NCI-H2081 treated with DMSO at 0.1 percent for 48 hours (cell line): ENCODE measurements around the gene GUCD1.
"Not testable (repeated sequence)": the region's sequence is repeated elsewhere in the genome, so short reads cannot be mapped to it uniquely, and the experiment has no call there.

Experiments used
- DNase-seq: peaks from one replicate; lab custom pipeline; 2025; lab: John Stamatoyannopoulos, UW

The GUCD1 gene

DNA sequence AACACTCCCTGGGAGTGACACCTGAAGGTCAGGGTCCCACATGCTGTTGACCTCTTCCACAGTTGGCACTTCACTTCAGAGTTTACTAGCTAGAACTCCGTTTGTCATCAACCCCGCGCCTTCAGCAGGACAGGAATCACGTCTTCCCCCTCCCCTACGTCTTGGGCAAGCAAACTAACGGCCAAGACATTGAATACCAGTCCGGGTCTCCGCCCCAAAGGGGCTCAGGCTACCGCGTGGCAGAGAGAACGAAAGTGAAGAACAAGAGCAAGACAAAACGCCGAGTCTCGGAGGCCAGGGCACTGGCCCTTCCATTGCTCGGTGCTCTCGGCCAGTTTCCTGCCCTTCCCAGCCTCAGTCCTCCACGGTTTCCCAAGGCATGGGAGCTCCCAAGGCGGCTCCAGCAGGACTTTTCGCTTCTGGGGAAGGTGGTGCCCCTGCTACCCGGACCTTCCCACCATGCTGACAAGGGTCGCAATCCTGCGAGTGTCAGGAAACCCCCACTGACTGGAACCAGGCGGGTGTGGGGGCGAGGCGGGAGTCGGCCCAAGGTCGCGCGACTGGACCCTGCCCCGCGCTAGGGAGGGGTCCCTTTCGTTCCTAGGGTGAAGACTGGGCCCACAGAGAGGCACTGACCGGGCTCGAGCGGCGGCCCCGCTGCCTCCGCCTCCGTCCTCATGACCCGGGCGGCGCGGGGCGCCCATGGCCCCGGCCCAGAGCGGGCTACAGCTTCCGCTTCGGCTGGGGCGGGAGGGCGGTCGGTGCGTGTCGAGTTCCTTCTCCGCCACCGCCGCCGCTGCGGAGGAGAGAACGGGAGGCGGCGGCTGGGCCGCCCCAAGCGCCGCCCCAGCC lies at the start of gene GUCD1:
Gene GUCD1, minus strand, starts transcription at position 826 of the 852 bp plus-strand sequence. Its CDS starts 147 bp downstream, at position 679.
- DNase-seq = no peak

DNA sequence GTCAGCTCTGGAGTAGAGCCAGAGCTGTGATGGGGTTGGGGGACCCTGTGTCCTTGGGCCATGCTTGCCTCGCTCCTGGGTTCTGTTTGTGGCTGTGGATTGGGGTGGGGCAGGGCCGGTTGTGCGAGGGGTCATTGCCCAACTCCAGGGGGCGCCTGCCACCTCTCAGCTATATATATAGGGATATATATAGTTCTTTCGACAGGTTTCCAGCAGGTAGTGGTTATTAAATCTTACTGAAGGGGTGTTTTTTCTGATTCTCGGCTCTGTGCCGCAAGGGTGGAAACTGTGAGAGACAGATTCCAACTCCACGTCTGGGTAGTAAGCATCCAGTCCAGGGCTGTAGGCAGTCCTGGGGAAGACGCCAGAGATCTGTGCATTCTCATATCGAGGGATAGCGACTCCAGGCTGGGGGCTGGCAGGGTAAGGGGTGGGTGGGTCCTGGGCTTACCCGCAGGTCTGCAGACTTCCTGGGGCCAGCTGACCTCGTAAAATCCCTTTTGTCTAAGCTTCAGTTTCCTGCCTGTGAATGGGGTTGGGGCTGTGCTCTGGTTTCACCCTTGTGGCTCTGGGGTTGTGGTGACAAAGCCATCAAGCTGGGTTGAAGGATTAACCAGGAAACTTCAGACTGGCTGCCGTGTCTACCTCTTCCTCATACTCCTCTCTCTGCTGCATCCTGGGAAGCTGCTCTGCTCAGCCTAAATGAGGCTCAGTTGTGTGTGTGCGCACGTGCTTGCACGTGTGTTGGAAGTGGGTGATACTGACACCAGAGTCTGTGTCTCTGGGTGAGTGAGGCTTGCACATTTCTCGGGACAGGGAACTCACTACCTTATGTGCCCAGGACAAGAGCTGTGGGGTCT lies 49.1 kb upstream of the GUCD1 start:
- DNase-seq = not testable (repeated sequence)

DNA sequence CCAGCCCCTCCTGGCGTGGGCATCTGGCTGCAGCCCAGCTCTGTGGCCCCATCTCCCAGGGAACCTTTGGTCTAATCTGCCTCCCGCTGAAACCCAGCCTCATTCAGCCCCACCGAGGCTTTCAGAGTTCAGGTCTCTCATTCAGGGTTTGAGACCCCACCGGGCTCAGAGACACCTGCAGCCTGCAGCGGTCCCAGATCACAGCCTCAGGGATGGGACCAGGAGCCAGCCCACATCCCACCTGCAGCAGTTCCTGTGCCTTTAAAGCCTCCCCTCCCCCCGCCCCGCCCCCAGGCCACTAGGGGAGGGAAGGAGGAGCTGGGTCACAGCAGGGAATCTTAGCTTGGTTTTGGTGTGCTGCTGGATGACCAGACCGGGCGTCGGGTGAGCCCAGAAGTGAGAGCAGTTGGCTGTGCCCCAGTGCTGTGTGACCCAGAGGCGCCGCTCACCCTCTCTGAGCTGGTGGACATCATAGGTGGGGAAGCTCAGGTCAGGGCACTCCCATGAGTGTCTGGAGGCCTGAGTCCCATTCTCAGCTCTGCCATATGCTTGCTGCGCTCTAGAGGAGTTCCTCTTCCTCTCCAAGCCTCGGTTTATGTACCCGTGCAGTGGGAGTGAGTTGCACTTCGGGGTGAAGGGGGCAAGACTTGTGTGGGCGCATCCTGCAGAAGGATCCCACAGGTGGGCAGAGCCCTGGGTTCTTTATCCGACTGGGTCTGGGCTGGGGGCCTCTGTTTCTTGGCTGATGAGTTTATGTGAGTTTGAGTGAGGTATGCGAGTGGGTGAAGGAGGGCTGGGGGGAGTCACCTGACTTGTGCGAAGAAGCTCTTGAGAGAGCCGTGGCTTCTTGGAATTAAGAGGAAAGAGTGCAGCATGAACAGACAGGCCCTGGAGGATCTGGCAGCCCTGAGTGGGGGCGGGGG lies 48.2 kb upstream of the GUCD1 start, which contains the start of gene GGT1:
Gene GGT1, plus strand, starts transcription at position 347 of the 923 bp plus-strand sequence. CDS start 7,889 bp downstream, outside the sequence.
- not testable (repeated sequence) for DNase-seq

DNA sequence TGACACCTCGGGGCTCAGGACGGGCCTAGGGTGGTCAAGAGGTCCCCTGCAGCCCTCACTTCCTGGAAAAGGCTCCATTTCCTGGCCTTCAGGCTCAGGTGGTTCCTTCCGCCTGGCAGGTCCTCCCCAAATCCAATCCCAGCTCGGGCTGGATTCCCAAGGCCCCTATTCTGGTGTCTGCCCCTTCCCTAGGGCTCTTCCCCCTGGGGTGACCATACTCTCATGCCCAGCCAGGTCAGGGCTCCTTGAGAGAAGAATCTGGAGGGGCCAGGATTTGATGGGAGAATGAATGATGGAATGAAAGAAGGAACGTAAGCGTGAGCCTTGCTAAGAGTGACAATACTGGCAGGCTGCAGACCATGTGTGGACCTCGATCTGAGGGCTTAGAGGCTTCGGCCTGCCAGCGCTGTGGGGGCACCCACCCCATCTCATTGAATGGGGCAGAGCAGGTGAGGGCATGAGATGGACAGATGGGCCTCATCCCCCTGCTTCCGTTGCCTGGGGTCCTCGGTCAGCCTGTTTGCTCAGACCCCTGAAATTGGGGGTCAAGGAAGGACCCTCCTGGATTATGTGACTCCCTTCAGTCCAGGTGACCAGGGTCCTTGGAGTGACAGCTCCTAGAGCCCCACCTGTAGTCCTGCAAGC lies 47.3 kb upstream of the GUCD1 start:
- DNase-seq = not testable (repeated sequence)

DNA sequence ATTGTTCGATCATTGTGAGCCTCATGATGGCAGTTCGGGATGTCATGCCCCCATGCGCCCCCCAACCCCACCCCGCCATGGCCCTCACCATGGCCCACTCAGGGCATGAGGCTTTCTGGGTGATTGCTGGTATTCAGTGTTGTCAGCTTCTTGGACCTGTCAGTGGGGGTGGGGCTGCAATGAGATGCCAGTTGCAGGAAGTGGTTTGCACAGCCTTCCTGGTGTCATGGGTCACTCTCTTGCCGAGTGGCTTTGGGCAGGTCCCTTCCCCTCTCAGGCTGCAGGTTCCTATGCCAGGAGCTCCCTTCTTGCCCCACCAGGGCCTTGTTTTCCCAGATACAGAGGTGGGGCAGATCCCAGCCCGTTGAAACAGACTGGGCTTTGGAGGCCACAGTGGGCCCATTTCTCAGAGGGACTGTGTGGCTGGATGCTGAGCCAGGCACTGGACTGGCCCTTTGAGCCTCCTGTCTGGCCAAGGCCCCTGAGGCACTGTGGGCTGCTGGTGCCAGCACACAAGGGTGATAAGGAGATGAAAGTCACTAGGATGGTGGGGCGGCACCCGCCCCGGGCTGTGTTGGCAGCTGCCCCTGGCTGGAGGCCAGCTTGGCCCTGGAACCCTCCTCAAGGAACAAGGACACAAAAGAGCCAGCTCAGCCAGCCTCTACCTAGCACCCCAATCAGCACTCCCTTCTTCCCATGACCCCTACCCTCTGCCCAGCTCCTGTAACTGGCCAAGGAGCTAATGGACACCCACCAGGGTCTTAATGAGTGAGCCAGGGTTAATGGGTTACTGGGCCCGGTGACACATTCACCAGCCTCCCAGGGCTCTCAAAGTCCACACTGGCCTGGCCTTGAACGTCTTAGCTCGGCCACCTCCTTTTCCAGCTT lies 46.5 kb upstream of the GUCD1 start:
- no peak for DNase-seq

DNA sequence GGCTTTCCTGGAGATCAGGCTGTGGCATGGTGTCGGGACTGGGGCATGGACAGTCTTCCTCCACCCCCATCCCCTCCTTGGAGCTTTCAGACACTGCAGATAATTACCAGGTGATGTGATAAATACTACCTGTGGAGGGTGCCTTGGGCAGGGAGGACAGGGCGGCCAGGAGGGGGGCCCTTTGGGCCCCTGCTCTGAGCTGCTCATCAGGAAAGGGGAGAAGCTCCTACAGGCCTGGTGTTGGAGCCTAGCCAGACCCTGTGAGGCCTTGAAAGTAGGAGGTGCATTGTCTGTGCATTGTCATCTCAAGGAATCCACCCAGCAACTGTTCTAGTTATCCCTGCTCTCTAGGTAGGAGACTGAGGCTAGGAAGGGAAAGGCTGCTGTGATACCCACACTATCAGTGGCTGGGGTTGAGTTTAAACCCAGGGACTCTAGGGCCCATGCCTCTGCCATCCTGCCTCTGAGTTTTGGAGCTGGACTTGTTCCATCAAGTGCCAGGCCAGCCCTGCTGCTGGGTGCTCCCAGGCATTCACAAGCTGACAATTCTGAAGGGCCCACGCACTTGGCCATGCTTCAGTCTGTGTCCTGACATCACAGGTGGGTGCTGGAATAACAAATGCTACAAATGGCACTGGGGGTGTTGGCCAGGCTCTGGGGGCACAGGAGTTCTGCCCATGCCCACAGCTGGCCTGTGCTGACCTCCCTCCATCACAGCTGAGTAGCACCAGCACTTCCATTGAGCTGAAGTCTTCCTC lies 45.2 kb upstream of the GUCD1 start:
- not testable (repeated sequence) for DNase-seq

DNA sequence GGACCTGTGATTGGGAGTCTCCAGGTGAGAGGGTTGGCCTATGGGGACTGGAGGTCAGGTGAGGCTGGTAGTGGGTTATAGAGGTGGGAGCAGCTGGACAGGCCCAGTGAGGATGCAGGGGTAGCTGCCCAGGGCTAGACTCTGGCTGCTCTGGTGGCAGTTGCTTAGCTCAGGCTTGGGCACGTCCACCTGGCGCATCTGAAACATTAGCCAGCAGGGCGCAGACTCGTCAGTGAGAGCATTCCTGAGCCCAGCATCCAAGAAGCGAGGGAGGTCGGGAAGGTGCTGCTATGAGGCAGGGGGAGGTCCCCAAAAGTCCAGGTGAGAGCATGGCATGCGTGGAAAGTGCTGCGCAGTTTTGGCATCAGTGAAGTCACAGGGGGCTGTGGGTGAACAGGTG lies 44.6 kb upstream of the GUCD1 start:
- DNase-seq = no peak

DNA sequence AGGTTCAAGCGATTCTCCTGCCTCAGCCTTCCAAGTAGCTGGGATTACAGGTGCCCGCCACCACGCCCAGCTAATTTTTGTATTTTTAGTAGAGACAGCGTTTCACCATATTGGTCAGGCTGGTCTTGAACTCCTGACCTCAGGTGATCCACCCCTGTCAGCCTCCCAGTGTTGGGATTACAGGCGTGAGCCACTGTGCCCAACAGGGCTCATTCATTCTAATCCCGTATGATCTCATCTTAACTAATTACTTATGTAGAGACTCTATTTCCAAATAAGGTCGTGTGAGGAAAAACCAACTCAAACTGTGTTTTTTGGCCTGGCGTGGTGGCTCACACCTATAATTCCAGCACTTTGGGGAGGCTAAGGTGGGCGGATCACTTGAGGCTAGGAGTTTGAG lies 42.1 kb upstream of the GUCD1 start:
- not testable (repeated sequence) for DNase-seq

DNA sequence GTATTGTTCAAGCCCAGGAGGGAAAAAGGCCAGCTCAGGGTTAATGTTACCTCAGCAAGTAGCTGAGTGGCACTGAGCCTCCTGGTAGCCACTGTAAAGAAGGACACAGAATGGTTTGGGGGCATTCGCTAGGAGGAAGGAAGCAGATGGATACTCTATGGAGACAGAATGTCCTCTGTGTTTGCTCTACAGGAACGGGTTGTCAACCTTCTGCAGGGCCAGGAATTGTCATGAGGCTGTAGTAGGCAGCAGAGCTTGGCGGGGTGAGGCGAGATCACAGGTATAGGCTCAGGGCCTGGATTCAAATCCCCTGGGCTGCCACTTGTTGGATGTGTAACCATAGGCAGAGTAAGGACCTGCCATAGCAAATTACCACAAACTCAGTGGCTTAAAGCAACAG lies 40.9 kb upstream of the GUCD1 start:
- DNase-seq = no peak

DNA sequence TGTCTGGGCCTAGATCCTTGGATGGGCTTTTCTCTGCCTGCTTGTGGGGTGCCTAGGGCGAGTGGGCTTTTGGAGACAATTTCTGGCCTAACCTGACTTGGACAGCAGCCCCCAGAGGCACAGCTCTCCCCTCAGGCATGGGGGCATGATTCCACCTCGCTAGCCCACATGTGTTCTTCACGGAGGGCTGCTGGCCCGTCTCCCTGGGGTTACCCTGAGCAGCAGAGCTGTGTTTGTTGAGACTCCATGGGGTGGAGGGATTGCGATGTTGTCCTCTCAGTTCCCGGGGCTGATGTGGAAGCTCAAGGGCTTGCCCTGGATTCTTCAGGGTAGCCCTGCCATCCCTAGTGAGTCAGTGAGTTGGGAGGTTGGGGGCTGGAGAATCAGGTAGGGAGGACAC lies 40.3 kb upstream of the GUCD1 start:
- no peak for DNase-seq

DNA sequence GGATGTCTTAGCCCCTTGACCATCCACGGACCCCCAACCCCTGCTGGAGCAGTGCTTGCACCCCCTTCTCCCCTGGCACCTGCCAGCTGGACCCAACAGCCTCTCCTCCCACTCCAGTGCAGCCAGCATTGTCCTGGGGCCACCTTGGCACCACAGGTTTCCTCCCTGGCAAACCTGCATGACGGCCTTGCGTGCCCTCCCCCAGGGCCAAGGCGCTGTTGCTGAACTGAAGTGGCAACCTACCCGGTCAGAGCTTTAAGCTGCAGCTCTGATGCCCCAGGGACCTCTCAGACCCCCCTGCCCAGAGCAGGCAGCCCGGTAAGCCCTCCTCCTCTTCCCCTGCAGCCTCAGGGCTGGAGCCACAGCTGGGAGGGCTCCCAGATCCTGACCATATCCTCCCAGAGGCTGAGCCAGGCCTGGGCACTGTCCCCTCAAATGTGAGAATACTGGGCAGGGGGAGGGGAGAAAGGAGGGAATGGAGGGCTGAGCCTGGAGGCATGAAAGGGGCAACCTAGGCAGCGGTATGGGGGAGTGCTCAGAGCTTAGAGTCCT lies 39.7 kb upstream of the GUCD1 start:
- no peak for DNase-seq

DNA sequence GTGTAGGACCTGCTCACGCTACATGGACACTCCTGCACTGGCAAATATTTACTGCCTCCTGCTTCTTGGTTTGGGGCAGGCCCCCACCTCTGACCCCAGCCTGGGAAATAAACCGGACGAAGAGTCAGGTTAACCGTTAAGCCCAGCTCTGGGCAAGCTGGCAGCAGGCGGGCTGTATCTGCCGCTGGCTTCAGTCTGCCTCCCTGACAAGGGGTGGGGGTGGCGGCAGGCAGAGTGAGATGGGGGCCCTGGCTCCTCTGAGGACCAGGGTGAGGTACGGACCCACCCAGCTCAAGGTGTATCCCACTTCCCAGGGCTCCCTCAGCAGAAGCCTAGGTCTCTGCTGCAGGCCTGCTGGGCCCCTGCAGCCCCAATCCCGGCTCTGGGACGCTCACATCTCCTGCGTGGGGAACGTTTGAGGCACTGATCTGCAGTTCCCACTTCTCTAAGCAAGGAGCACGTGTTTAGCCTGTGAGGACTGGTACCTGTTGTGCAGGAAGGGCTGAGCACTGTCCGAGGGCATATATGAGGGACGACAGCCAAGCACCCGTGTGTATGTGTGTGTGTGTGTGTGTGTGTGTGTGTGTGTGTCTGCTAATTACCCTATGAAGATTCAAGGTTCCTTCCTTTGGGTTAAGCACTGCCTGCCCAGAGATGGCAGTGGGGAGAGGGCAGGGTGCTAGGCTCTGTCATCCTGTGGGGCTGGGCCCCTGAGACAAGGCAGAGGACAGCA lies 39.1 kb upstream of the GUCD1 start:
- no peak for DNase-seq

DNA sequence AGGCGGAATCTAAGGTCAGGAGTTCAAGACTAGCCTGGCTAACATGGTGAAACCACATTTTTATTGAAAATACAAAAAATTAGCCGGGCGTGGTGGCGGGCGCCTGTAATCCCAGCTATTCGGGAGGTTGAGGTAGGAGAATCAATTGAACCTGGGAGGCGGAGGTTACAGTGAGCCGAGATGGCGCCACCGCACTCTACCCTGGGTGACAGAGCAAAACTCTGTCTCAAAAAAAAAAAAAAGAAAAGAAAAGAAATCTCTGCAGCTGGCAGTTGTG lies 38.6 kb upstream of the GUCD1 start:
- not testable (repeated sequence) for DNase-seq

DNA sequence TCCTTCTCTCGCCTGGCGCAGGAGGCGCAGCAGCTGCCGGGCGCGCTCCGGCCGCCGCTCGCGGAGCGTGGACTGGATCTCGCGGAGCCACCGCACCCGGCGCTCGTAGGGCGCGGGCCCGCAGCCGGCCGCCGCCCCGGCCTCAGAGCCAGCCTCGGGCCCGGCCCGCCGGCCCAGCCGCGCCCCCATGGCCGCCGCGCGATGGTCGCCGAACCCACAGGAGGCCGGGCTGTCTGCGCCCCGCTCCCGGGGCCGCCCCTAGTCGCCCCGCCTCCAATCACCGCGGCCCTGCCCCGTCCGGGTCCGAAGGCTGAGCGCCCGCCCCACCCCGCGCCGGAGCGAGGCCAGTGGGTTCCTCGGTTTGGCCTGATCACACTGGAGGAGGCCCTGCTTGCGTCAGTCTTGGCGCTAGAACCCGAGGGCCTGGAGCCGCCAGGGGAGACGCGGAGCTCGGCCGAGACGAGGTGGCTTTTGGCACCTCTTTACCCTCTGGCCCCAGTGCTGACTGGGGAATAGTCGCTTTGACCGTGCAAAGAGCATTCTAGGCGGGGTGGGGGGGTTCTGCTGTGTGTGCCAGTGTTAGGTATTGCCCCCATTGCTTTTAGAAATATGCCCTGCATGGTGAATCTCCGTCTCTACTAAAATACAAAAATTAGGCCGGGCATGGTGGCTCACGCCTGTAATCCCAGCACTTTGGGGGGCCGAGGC lies 38.1 kb upstream of the GUCD1 start, which contains the start of gene LRRC75B:
Gene LRRC75B, minus strand, starts transcription at position 223 of the 708 bp plus-strand sequence. Its CDS starts 34 bp downstream, at position 189.
- DNase-seq = no peak

DNA sequence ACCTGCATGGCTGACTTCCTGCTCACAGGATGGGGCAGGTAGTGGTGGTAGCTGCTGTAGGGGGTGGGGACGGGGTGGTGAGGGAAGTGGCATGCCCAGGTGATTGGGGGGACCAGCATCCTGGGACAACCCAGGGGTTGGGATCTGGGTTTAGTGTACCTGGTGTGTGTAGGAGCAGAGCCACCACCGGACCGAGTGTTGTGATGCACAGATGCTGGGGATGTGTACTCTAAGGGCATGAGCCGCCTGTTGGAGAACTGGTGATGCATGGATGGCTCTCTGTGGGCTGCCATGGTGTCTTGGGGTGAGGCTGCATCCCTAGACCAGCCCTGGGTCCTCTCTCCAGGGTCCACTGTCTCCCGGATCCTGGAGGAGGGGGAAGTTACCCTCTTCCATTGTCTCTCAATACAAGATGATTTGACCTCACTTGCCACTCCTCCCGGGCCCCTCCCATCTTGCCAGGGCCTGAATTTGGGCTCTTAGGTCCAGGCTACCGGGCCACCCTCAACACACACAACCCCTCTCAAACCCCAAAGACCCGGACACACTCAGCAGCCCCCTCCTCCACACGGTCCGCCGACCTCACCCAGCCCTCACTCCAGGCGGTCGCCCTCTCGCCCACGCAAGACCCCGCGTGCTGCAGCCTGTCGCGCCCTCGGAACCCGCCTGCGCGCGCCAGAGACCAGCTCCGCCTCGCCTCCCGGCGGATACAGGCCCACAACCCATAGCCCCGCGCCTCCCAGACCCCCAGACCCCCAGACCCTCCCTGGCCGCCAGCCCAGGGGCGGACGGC lies 37.3 kb upstream of the GUCD1 start:
- DNase-seq = no peak

DNA sequence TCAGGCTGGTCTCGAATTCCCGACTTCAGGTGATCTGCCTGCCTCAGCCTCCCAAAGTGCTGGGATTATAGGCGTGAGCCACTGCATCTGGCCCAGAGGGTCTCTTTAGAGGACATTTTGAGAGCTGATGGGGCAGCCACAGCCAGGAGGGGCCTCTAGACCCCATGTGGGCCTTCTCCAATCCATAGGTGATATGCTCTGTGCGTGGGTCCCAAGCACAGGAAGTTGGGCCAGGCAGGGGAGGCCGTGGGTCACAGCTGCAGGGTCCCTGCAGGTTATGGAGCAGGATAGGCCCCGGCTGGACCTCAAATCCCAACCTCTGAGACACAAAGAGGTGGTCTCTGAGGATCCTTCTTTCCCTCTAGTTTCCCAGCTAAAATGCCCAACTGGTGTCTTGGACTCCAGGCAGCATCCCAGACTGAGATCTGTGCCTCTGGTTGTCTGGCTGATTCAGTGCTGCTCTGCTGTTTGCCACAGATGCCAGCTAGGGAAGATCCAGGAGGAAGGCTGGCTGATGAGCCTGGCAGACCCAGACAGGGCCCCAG lies 36.4 kb upstream of the GUCD1 start:
- no peak for DNase-seq
